Muscle of leg (tissue), 16 donors: ENCODE results near the gene ZMAT1. TPM values are rescaled to one million over a fixed set of nuclear protein-coding genes. Genes with fewer than 3 reads are reported as not detected.
"Not testable (repeated sequence)": the region's sequence is repeated elsewhere in the genome, so short reads cannot be mapped to it uniquely, and the experiment has no call there.

ENCODE experiments used
- DNase-seq: peaks from one replicate; pipeline ENCODE4 v3.0.0; 2013
- H3K27ac ChIP-seq: one replicate; pipeline ENCODE4 v1.5.1; 2013; ENCODE audit warnings: mild to moderate bottlenecking, low read length, control low read depth
- H3K27me3 ChIP-seq: one replicate; pipeline ENCODE4 v1.6.1; 2013; ENCODE audit warnings: low read length; ENCODE audit not compliant: control insufficient read depth, insufficient read depth
- H3K36me3 ChIP-seq: one replicate; pipeline ENCODE4 v1.6.1; 2013; ENCODE audit warnings: low read length; ENCODE audit not compliant: control insufficient read depth, insufficient read depth
- H3K4me1 ChIP-seq: one replicate; pipeline ENCODE4 v1.6.1; 2013; ENCODE audit warnings: low read length; ENCODE audit not compliant: control insufficient read depth, insufficient read depth
- H3K4me3 ChIP-seq: one replicate; pipeline ENCODE4 v1.5.1; 2013; ENCODE audit warnings: low read length, control low read depth
- H3K9me3 ChIP-seq: replicated peaks from 2 replicates; pipeline ENCODE4 v1.6.1; 2013; ENCODE audit warnings: low read depth, low read length; ENCODE audit not compliant: control insufficient read depth
- WGBS: methylation state at CpG from one replicate; pipeline ENCODE4 v1.1.5; 2013; ENCODE audit warnings: missing lambda C conversion rate; ENCODE audit not compliant: insufficient coverage; 5-methylcytosine and 5-hydroxymethylcytosine counted together
- long read RNA-seq, 11 donors: transcript quantifications; one replicate each; lab custom pipeline, GENCODE V29; 2026
- polyA plus RNA-seq, 8 donors: library from polyadenylated mRNA; unstranded; fragments of 120-200 nt; gene quantifications; one replicate each; pipeline versions ENCODE4 v1.2.1 to v1.2.3, GENCODE V29; 2013; ENCODE audit warnings: inconsistent platforms in 1 of 8, low replicate concordance in 1 of 8; ENCODE audit not compliant: insufficient read length in 8 of 8, insufficient read depth in 1 of 8
- total RNA-seq: library from RNA; stranded (reverse); fragments of 120-200 nt; gene quantifications from one replicate; pipeline ENCODE4 v1.2.4, GENCODE V29; 2013

ZMAT1 gene
- total RNA-seq (1.9 TPM), polyA plus RNA-seq (1 to 10 TPM; 2.4 to 5.5 (median 3.5) TPM)
- long read RNA-seq, donor 1, full-length matches to known transcripts, result 1 of 1 reads
- long read RNA-seq, donor 1, partial matches to known transcripts, result 0 of 1 reads
- long read RNA-seq, donor 1, other reads (novel, unspliced or antisense), result 0 of 1 reads
- long read RNA-seq, donor 2, result 0 reads
- long read RNA-seq, donor 3, result 0 reads
- long read RNA-seq, donor 4, result 0 reads
- long read RNA-seq, donor 5, result 0 reads
- long read RNA-seq, donor 6, result 0 reads
- long read RNA-seq, donor 7, full-length matches to known transcripts, result 1 of 1 reads
- long read RNA-seq, donor 7, partial matches to known transcripts, result 0 of 1 reads
- long read RNA-seq, donor 7, other reads (novel, unspliced or antisense), result 0 of 1 reads
- long read RNA-seq, donor 8, result 0 reads
- long read RNA-seq, donor 9, result 0 reads
- long read RNA-seq, donor 10, full-length matches to known transcripts, result 2 of 2 reads
- long read RNA-seq, donor 10, partial matches to known transcripts, result 0 of 2 reads
- long read RNA-seq, donor 10, other reads (novel, unspliced or antisense), result 0 of 2 reads
- long read RNA-seq, donor 11, result 0 reads

GRCh38 chrX:101931488-101932248, at the start of gene ZMAT1:
Gene ZMAT1, minus strand, starts transcription at chrX:101932027. Its CDS starts 19 bp downstream, at chrX:101932008.
- peak; percentile 92 for DNase-seq
- no peaks in the 10 kb centered on the region for H3K36me3 ChIP-seq
- H3K4me3 ChIP-seq, result peak within 1 kb of the TSS; percentile 50
- H3K27ac ChIP-seq, result peak within 1 kb of the TSS; percentile 29
- H3K27me3 ChIP-seq, result no peaks in the 10 kb centered on the region
- no peaks in the 10 kb centered on the region for H3K4me1 ChIP-seq
- H3K9me3 ChIP-seq, result no peaks in the 10 kb centered on the region
- WGBS, result 33% methylated on average over 56 of the region's 74 CpGs

DNA sequence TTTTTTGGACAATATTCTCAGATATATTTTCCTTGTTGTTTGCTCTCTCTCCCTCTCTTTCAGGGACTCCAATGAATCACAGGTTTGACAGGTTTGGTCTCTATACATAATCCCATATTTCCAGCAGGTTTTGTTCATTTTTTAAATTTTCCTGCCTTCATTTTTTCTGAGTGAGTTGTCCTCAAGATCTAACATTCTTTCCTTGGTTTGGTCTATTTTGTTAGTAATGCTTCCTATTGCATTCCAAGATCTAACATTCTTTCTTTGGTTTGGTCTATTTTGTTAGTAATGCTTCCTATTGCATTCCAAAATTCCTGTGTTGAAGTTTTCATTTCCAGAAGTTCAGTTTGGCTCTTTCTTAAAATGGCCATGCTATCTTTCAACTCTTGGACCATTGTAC, 45.3 kb upstream of the ZMAT1 start:
- Histone ChIP-seq H3K27me3 (no peaks in the 10 kb centered on the region), H3K4me3 (no peak overlapping the region), H3K9me3 (no peaks in the 10 kb centered on the region), H3K36me3 (no peaks in the 10 kb centered on the region), H3K4me1 (no peaks in the 10 kb centered on the region), H3K27ac (no peak overlapping the region)
- no peak for DNase-seq

DNA sequence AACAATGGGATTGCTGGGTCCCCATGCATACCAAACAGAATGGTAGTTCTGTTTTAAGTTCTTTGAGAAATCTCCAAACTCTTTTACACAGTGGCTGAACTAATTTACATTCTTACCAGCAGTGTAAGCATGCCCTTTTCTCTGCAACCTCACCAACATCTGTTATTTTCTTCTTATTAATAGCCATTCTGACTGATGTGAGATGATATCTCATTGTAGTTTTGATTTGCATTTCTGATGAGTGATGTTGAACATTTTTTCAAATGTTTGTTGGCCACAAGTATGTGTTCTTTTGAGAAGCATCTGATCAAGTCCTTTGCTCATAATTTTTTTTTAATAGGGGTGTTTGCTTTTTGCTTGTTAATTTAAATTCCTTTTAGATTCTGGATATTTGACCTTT, 41.2 kb upstream of the ZMAT1 start:
- Histone ChIP-seq H3K9me3 (no peaks in the 10 kb centered on the region), H3K27me3 (peaks cover 2% of the 10 kb centered on the region), H3K4me3 (no peak overlapping the region), H3K4me1 (no peaks in the 10 kb centered on the region), H3K36me3 (no peaks in the 10 kb centered on the region), H3K27ac (no peak overlapping the region)
- DNase-seq, result no peak

DNA sequence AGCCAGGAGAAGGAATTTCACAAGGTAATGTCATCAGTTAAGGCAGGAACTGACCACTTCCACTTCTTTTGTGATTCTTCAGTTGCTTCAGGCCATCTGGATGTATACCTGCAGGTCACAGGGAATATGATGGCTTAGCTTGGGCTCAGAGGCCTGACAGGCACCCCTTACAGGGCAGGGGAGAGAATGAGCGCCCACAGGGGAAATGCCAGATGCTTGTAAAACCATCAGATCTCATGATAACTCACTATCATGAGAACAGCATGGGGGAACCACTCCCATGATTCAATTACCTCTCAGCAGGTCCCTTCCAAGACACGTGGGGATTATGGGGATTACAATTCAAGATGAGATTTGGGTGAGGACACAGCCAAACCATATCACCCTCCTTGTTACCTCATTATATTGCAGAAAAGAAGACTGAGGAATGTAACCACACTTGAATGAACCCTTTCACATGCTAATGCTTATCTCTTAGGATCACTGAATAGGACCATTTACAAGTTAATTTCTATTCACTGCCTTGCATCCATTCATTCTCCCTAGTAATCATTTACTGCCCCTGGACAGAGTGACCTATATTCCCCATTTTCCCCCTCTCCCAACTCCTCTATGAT, 33.2 kb upstream of the ZMAT1 start:
- not testable (repeated sequence) for H3K27me3 ChIP-seq, H3K4me1 ChIP-seq, H3K4me3 ChIP-seq, H3K27ac ChIP-seq, H3K36me3 ChIP-seq, H3K9me3 ChIP-seq, DNase-seq
- WGBS, result no CpG with 5 or more reads among the region's 2 CpGs

GRCh38 chrX:101958139-101958538, 26.3 kb upstream of the ZMAT1 start:
- 40% methylated on average over 1 of the region's 1 CpG for WGBS
- Histone ChIP-seq H3K27me3 (no peaks in the 10 kb centered on the region), H3K4me1 (no peaks in the 10 kb centered on the region), H3K4me3 (no peak overlapping the region), H3K27ac (no peak overlapping the region), H3K9me3 (no peaks in the 10 kb centered on the region), H3K36me3 (no peaks in the 10 kb centered on the region)
- no peak for DNase-seq

DNA sequence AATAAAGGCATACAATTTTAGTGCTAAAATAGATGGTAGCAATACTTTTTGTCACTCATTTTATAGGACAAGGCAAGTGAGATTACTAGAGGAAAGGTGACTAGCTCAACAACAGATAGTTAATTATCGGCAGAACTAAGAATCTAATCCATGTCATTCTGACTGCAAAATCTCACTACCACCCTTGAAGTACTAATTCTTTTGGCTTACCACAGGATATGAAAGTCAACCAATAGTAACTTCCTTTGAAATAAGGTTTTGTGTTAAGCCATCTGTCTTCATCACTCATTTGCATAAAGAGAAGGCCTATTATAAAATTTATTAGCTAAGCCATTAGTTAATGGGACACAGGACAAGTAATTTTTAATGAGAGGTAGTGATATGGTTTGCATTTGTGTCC, 25.3 kb upstream of the ZMAT1 start:
- no CpG with 5 or more reads among the region's 1 CpG for WGBS
- no peaks in the 10 kb centered on the region for H3K27me3 ChIP-seq
- no peaks in the 10 kb centered on the region for H3K36me3 ChIP-seq
- H3K27ac ChIP-seq, result no peak overlapping the region
- H3K4me1 ChIP-seq, result no peaks in the 10 kb centered on the region
- DNase-seq, result no peak
- no peak overlapping the region for H3K4me3 ChIP-seq
- no peaks in the 10 kb centered on the region for H3K9me3 ChIP-seq

DNA sequence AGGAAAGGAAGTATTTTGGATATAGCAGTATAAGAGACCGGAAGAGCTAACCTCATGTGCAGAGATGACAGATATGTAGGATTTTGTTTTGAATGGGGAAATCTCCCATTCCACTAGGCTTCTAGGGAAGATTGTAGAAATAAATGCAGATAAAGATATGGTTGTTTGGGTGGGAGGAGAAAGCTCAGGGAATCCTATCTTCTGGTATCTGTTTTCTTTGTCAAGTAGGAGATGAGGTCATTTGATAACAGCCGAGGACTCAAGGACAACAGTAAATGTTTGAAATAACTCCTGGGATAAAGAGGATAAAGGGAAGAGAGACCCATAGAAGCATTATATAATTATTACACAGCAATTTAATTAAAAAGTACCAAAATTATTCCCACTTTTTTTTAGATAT, 24.7 kb upstream of the ZMAT1 start:
- WGBS, result no CpG with 5 or more reads among the region's 2 CpGs
- Histone ChIP-seq H3K9me3 (no peaks in the 10 kb centered on the region), H3K27ac (no peak overlapping the region), H3K4me1 (no peaks in the 10 kb centered on the region), H3K4me3 (no peak overlapping the region), H3K36me3 (no peaks in the 10 kb centered on the region), H3K27me3 (no peaks in the 10 kb centered on the region)
- DNase-seq, result no peak

DNA sequence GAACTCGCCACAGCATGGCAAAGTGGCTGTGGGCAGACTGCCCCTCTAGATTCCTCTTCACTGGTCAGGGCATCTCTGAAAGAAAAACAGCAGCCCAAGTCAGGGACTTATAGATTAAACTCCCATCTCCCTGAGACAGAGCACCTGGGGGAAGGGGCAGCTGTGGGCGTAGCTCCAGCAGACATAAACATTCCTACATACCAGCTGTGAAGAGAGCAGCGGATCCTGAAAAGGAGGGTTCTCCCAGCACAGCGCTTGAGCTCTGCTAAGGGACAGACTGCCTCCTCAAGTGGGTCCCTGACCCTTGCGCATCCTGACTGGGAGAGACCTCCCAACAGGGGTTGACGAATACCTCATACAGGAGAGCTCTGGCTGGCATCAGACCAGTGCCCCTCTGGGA, 18.8 kb upstream of the ZMAT1 start:
- H3K27ac ChIP-seq, result no peak overlapping the region
- 63% methylated on average over 5 of the region's 6 CpGs for WGBS
- H3K4me3 ChIP-seq, result no peak overlapping the region
- H3K27me3 ChIP-seq, result peaks cover 5% of the 10 kb centered on the region
- DNase-seq, result no peak
- H3K9me3 ChIP-seq, result no peaks in the 10 kb centered on the region
- no peaks in the 10 kb centered on the region for H3K4me1 ChIP-seq
- H3K36me3 ChIP-seq, result no peaks in the 10 kb centered on the region

GRCh38 chrX:101932249-101932570, 383 bp upstream of the ZMAT1 start:
- Histone ChIP-seq H3K4me3 (peak overlapping the region; percentile 50), H3K36me3 (no peaks in the 10 kb centered on the region), H3K9me3 (no peaks in the 10 kb centered on the region), H3K27ac (peak overlapping the region; percentile 13), H3K4me1 (no peaks in the 10 kb centered on the region), H3K27me3 (no peaks in the 10 kb centered on the region)
- 77% methylated on average over 2 of the region's 8 CpGs for WGBS
- no peak for DNase-seq

- Histone ChIP-seq H3K4me3 (peak overlapping the region; percentile 50), H3K36me3 (no peaks in the 10 kb centered on the region), H3K9me3 (no peaks in the 10 kb centered on the region), H3K27ac (peak overlapping the region; percentile 29), H3K4me1 (no peaks in the 10 kb centered on the region), H3K27me3 (no peaks in the 10 kb centered on the region)
- peak; percentile 10 for DNase-seq
- 74% methylated on average over 6 of the region's 6 CpGs for WGBS
These were observed 715 bp downstream of the ZMAT1 start for GRCh38 chrX:101931136-101931487.
